Measurements from ENCODE around the gene F12.

- TF ChIP-seq, protein P1, sequence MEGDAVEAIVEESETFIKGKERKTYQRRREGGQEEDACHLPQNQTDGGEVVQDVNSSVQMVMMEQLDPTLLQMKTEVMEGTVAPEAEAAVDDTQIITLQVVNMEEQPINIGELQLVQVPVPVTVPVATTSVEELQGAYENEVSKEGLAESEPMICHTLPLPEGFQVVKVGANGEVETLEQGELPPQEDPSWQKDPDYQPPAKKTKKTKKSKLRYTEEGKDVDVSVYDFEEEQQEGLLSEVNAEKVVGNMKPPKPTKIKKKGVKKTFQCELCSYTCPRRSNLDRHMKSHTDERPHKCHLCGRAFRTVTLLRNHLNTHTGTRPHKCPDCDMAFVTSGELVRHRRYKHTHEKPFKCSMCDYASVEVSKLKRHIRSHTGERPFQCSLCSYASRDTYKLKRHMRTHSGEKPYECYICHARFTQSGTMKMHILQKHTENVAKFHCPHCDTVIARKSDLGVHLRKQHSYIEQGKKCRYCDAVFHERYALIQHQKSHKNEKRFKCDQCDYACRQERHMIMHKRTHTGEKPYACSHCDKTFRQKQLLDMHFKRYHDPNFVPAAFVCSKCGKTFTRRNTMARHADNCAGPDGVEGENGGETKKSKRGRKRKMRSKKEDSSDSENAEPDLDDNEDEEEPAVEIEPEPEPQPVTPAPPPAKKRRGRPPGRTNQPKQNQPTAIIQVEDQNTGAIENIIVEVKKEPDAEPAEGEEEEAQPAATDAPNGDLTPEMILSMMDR (IDR thresholded peaks at IDR 0.05; ENCODE audit: low read depth, low read length): peak; percentile 75
- TF ChIP-seq POLR2A (IDR thresholded peaks at IDR 0.05; ENCODE audit: extremely low read depth, insufficient read length): peak; percentile 12
Measured at GRCh38 chr5:177454397-177455035, 45.2 kb upstream of the F12 start.

Measured in NB4 (cell line).